SJSA1 (cell line): Measurements from ENCODE around the gene ACOXL. TPM values are rescaled to one million over a fixed set of nuclear protein-coding genes. Genes with fewer than 3 reads are reported as not detected.

Source experiments
- DNase-seq, 2 experiments: peaks; one replicate each; pipeline ENCODE4 v3.0.0-alpha.2; 2015 to 2020; ENCODE audit warnings: low spot score in 2 of 2, low read depth in 1 of 2
- H3K27ac ChIP-seq: fragments of 250-450 bp; sonication (Bioruptor Pico); 2 replicates; pipeline ENCODE4 v1.5.1; 2020; ENCODE audit warnings: mild to moderate bottlenecking, moderate library complexity
- H3K27me3 ChIP-seq: fragments of 250-450 bp; sonication (Bioruptor Pico); replicated peaks from 2 replicates; pipeline ENCODE4 v1.5.1; 2020; ENCODE audit warnings: mild to moderate bottlenecking, moderate library complexity
- H3K36me3 ChIP-seq: fragments of 250-450 bp; sonication (Bioruptor Pico); 2 replicates; pipeline ENCODE4 v1.5.1; 2020; ENCODE audit warnings: mild to moderate bottlenecking
- H3K4me1 ChIP-seq: fragments of 250-450 bp; sonication (Bioruptor Pico); replicated peaks from 2 replicates; pipeline ENCODE4 v1.6.1; 2021; ENCODE audit warnings: mild to moderate bottlenecking
- H3K4me3 ChIP-seq: fragments of 250-450 bp; sonication (Bioruptor Pico); 2 replicates; pipeline ENCODE4 v1.5.1; 2020; ENCODE audit warnings: mild to moderate bottlenecking
- H3K9me3 ChIP-seq: fragments of 250-450 bp; sonication (Bioruptor Pico); replicated peaks from 2 replicates; pipeline ENCODE4 v1.5.1; 2020; ENCODE audit warnings: mild to moderate bottlenecking
- total RNA-seq: library from RNA; depleted of rRNA; stranded (reverse); fragments of >200 nt; shearing (Covaris generic); gene quantifications from 2 replicates; pipeline ENCODE4 v1.2.3, GENCODE V29; 2014

ACOXL gene
- total RNA-seq, 1 experiment from 2014 or later = not detected

- DNase-seq = no peak
- Histone ChIP-seq H3K4me3 (no peak overlapping the region), H3K27ac (no peak overlapping the region), H3K9me3 (no peaks in the 10 kb centered on the region), H3K4me1 (no peaks in the 10 kb centered on the region), H3K27me3 (peaks cover 23% of the 10 kb centered on the region; the same call in 1 of the 2 replicates), H3K36me3 (no peaks in the 10 kb centered on the region)
Measured at GRCh38 chr2:111045771-111046444, 313.5 kb downstream of the ACOXL start.

- H3K4me3 ChIP-seq = no peak overlapping the region
- H3K36me3 ChIP-seq = no peaks in the 10 kb centered on the region
- DNase-seq = no peak
- H3K4me1 ChIP-seq = no peaks in the 10 kb centered on the region
- H3K27ac ChIP-seq = no peak overlapping the region
- H3K9me3 ChIP-seq = no peaks in the 10 kb centered on the region
- peaks cover 27% of the 10 kb centered on the region; the same call in 1 of the 2 replicates for H3K27me3 ChIP-seq
Measured at GRCh38 chr2:111046670-111047069, 314.3 kb downstream of the ACOXL start.

- Histone ChIP-seq H3K9me3 (no peaks in the 10 kb centered on the region), H3K36me3 (no peaks in the 10 kb centered on the region), H3K27me3 (peaks cover 15% of the 10 kb centered on the region; the same call in 1 of the 2 replicates), H3K4me1 (no peaks in the 10 kb centered on the region), H3K4me3 (no peak overlapping the region), H3K27ac (no peak overlapping the region)
- no peak for DNase-seq
Measured at GRCh38 chr2:111048856-111049768, 316.7 kb downstream of the ACOXL start.

GRCh38 chr2:111049792-111050640 is 317.6 kb downstream of the ACOXL start:
- no peak for DNase-seq
- Histone ChIP-seq H3K27me3 (peaks cover 9% of the 10 kb centered on the region; the same call in 1 of the 2 replicates), H3K4me1 (no peaks in the 10 kb centered on the region), H3K9me3 (no peaks in the 10 kb centered on the region), H3K36me3 (no peaks in the 10 kb centered on the region), H3K4me3 (no peak overlapping the region), H3K27ac (no peak overlapping the region)

GRCh38 chr2:111050701-111051376 is 318.5 kb downstream of the ACOXL start:
- Histone ChIP-seq H3K4me3 (no peak overlapping the region), H3K27me3 (peaks cover 8% of the 10 kb centered on the region; the same call in 1 of the 2 replicates), H3K36me3 (no peaks in the 10 kb centered on the region), H3K4me1 (no peaks in the 10 kb centered on the region), H3K9me3 (no peaks in the 10 kb centered on the region), H3K27ac (no peak overlapping the region)
- DNase-seq = no peak

- Histone ChIP-seq H3K27me3 (peaks cover 8% of the 10 kb centered on the region; the same call in 1 of the 2 replicates), H3K4me1 (no peaks in the 10 kb centered on the region), H3K36me3 (no peaks in the 10 kb centered on the region), H3K9me3 (no peaks in the 10 kb centered on the region), H3K27ac (no peak overlapping the region), H3K4me3 (no peak overlapping the region)
- no peak for DNase-seq
Measured at GRCh38 chr2:111052621-111053020, 320.2 kb downstream of the ACOXL start.

GRCh38 chr2:111053266-111053665 is 320.9 kb downstream of the ACOXL start:
- Histone ChIP-seq H3K4me1 (no peaks in the 10 kb centered on the region), H3K27me3 (peaks cover 8% of the 10 kb centered on the region), H3K36me3 (no peaks in the 10 kb centered on the region), H3K27ac (no peak overlapping the region), H3K4me3 (no peak overlapping the region), H3K9me3 (no peaks in the 10 kb centered on the region)
- DNase-seq = no peak

GRCh38 chr2:111053825-111054515 is 321.6 kb downstream of the ACOXL start:
- H3K27me3 ChIP-seq = peaks cover 7% of the 10 kb centered on the region
- no peaks in the 10 kb centered on the region for H3K4me1 ChIP-seq

GRCh38 chr2:111054791-111055691 is 322.7 kb downstream of the ACOXL start:
- H3K27me3 ChIP-seq = peaks cover 5% of the 10 kb centered on the region
- H3K4me1 ChIP-seq = no peaks in the 10 kb centered on the region
- H3K4me3 ChIP-seq = no peak overlapping the region
- no peaks in the 10 kb centered on the region for H3K36me3 ChIP-seq
- no peak overlapping the region for H3K27ac ChIP-seq
- no peak for DNase-seq
- no peaks in the 10 kb centered on the region for H3K9me3 ChIP-seq

More at GRCh38 chr2:111053825-111054515, 321.6 kb downstream of the ACOXL start:
- no peak overlapping the region for H3K27ac ChIP-seq
- no peaks in the 10 kb centered on the region for H3K36me3 ChIP-seq
- H3K9me3 ChIP-seq = no peaks in the 10 kb centered on the region
- H3K4me3 ChIP-seq = no peak overlapping the region
- no peak for DNase-seq

- DNase-seq = no peak
- no peaks in the 10 kb centered on the region for H3K36me3 ChIP-seq
- no peaks in the 10 kb centered on the region for H3K4me1 ChIP-seq
- H3K27me3 ChIP-seq = peaks cover 5% of the 10 kb centered on the region
- no peak overlapping the region for H3K27ac ChIP-seq
- no peaks in the 10 kb centered on the region for H3K9me3 ChIP-seq
- H3K4me3 ChIP-seq = no peak overlapping the region
Measured at GRCh38 chr2:111055735-111056134, 323.4 kb downstream of the ACOXL start.

- no peaks in the 10 kb centered on the region; the same call in 1 of the 2 replicates for H3K27me3 ChIP-seq
Measured at GRCh38 chr2:111057045-111057444, 324.7 kb downstream of the ACOXL start.

GRCh38 chr2:111057721-111058120 is 325.3 kb downstream of the ACOXL start:
- no peaks in the 10 kb centered on the region for H3K4me1 ChIP-seq

More at GRCh38 chr2:111057045-111057444, 324.7 kb downstream of the ACOXL start:
- no peak overlapping the region for H3K27ac ChIP-seq
- H3K4me3 ChIP-seq = no peak overlapping the region
- no peaks in the 10 kb centered on the region for H3K9me3 ChIP-seq
- no peaks in the 10 kb centered on the region for H3K36me3 ChIP-seq
- DNase-seq = no peak
- H3K4me1 ChIP-seq = no peaks in the 10 kb centered on the region

More at GRCh38 chr2:111057721-111058120, 325.3 kb downstream of the ACOXL start:
- Histone ChIP-seq H3K27me3 (peaks cover 3% of the 10 kb centered on the region; the same call in 1 of the 2 replicates), H3K27ac (no peak overlapping the region), H3K4me3 (no peak overlapping the region), H3K36me3 (no peaks in the 10 kb centered on the region), H3K9me3 (no peaks in the 10 kb centered on the region)
- DNase-seq = no peak
